Measurements from ENCODE around the gene CD69.

- no peak for TF ChIP-seq POLR2A (IDR thresholded peaks at IDR 0.05)
- TF ChIP-seq, protein P1, sequence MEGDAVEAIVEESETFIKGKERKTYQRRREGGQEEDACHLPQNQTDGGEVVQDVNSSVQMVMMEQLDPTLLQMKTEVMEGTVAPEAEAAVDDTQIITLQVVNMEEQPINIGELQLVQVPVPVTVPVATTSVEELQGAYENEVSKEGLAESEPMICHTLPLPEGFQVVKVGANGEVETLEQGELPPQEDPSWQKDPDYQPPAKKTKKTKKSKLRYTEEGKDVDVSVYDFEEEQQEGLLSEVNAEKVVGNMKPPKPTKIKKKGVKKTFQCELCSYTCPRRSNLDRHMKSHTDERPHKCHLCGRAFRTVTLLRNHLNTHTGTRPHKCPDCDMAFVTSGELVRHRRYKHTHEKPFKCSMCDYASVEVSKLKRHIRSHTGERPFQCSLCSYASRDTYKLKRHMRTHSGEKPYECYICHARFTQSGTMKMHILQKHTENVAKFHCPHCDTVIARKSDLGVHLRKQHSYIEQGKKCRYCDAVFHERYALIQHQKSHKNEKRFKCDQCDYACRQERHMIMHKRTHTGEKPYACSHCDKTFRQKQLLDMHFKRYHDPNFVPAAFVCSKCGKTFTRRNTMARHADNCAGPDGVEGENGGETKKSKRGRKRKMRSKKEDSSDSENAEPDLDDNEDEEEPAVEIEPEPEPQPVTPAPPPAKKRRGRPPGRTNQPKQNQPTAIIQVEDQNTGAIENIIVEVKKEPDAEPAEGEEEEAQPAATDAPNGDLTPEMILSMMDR (IDR thresholded peaks at IDR 0.05), result no peak
- no peak for TF ChIP-seq EP300 (IDR thresholded peaks at IDR 0.05)
Measured at GRCh38 chr12:9792961-9793617, 32.4 kb upstream of the CD69 start.
